Neutrophil (primary cell): ENCODE measurements around the gene PTDSS2.
"Not testable (repeated sequence)": the region's sequence is repeated elsewhere in the genome, so short reads cannot be mapped to it uniquely, and the experiment has no call there.

ENCODE experiments used
- H3K27ac ChIP-seq: fragments of 200-600 bp; sonication (generic); 2 replicates; pipeline ENCODE4 v1.5.1; 2016; ENCODE audit warnings: mild to moderate bottlenecking, moderate library complexity
- H3K27me3 ChIP-seq: fragments of 200-600 bp; sonication (generic); 2 replicates; pipeline ENCODE4 v1.6.0; 2016; ENCODE audit warnings: mild to moderate bottlenecking
- H3K36me3 ChIP-seq: fragments of 200-600 bp; sonication (generic); 2 replicates; pipeline ENCODE4 v1.5.1; 2017
- H3K4me1 ChIP-seq, 2 experiments: fragments of 200-600 bp in 1 of 2; sonication (generic) in 1 of 2; 1 replicate in 1 of 2; 2 replicates in 1 of 2; pipeline versions ENCODE4 v1.5.1 to v1.6.1; 2013 to 2016; ENCODE audit warnings: low read depth in 1 of 2, low read length in 1 of 2, mild to moderate bottlenecking in 1 of 2, moderate library complexity in 1 of 2; ENCODE audit not compliant: control insufficient read depth in 1 of 2, insufficient read depth in 1 of 2
- H3K4me3 ChIP-seq, 2 experiments: fragments of 200-600 bp in 1 of 2; sonication (generic) in 1 of 2; 1 replicate in 1 of 2; 2 replicates in 1 of 2; pipeline ENCODE4 v1.5.1; 2013 to 2016; ENCODE audit warnings: low read depth in 1 of 2, low read length in 1 of 2, mild to moderate bottlenecking in 1 of 2, moderate library complexity in 1 of 2
- H3K9me3 ChIP-seq: fragments of 200-600 bp; sonication (generic); 2 replicates; pipeline ENCODE4 v1.5.1; 2016
- TF ChIP-seq, protein P1 (sequence below): fragments of 200-600 bp; sonication (generic); IDR thresholded peaks from 2 replicates; pipeline ENCODE4 v1.5.1; 2016; ENCODE audit warnings: antibody characterized with exemption

Gene PTDSS2

DNA sequence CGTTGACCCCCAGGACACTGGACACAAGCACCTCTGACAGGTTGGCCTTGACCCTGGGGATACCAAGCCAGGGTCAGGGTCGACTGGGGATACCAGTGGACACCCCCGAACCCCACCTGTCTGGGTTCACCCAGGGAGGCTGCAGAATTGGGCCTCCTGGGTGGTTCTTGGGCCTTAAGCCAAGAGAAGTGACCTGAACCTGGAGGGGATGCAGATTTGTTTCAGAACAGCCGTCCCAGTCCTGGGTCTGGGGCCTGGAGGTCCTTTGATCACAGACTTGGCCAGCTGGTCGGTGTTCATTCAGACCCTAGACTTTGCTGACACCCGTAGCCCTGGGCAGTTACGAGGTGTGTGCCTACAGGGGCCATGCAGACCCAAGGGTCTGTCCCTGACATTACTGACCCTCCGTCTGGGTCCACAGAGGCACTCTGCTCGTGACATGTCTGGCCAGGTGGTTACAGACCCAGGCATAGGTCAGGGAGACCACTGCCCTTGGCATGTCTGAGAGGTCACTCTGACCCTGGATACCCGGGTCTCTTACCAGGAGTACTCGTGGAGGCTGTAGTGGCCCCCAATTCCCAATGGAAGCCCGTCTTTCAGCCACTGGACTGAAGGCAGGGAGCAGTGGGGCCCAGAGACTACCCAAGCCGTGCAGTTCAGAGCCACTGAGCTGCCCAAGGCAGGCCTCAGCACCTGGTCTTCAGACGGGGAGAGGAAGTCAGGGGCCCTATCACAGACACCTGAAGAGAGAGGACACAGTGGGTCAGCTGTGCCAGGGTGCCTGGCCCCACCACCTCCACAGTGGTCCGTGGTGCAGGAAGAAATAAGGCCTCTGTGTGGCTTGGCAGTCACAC, 41.7 kb upstream of the PTDSS2 start:
- TF ChIP-seq, protein P1, sequence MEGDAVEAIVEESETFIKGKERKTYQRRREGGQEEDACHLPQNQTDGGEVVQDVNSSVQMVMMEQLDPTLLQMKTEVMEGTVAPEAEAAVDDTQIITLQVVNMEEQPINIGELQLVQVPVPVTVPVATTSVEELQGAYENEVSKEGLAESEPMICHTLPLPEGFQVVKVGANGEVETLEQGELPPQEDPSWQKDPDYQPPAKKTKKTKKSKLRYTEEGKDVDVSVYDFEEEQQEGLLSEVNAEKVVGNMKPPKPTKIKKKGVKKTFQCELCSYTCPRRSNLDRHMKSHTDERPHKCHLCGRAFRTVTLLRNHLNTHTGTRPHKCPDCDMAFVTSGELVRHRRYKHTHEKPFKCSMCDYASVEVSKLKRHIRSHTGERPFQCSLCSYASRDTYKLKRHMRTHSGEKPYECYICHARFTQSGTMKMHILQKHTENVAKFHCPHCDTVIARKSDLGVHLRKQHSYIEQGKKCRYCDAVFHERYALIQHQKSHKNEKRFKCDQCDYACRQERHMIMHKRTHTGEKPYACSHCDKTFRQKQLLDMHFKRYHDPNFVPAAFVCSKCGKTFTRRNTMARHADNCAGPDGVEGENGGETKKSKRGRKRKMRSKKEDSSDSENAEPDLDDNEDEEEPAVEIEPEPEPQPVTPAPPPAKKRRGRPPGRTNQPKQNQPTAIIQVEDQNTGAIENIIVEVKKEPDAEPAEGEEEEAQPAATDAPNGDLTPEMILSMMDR, result no peak
- Histone ChIP-seq H3K4me3 (no peak overlapping the region), H3K27ac (no peak overlapping the region), H3K4me1 (peaks cover 10 to 13% of the 10 kb centered on the region in 2 experiments), H3K27me3 (peaks cover 12% of the 10 kb centered on the region), H3K9me3 (no peaks in the 10 kb centered on the region), H3K36me3 (no peaks in the 10 kb centered on the region)

DNA sequence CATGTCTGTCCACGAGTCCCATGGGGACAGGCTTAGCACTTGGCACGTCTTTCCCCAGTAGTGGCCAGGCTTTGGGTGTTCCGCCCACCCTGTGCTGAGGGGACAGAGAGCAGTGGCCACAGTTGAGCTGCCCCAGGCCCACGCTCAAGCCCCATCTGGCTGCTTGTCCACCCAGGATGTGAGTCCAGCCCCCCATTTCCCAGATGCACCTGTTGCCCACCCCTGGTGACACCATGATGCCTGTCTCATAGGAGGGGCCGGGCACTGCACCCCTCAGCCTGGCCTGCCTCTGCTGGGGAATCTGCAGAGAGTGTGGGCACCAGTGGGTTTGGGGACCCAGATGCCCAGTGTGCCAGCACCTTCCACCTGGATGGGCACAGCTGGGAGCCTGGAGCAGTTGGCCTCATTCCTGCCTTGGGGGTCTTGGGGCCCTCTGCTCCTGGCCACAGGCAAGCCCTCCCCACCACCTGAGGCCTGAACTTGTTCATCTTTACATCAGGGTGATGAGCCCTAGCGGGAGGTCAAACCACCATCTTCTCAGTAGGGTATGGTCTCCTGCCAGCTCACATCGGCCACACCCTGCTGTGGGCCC, 41.0 kb upstream of the PTDSS2 start:
- no peak overlapping the region for H3K4me3 ChIP-seq
- H3K4me1 ChIP-seq, result peaks cover 10 to 14% of the 10 kb centered on the region in 2 experiments
- H3K9me3 ChIP-seq, result no peaks in the 10 kb centered on the region
- TF ChIP-seq, protein P1, result no peak
- H3K27ac ChIP-seq, result no peak overlapping the region
- no peaks in the 10 kb centered on the region for H3K36me3 ChIP-seq
- H3K27me3 ChIP-seq, result peaks cover 5% of the 10 kb centered on the region

DNA sequence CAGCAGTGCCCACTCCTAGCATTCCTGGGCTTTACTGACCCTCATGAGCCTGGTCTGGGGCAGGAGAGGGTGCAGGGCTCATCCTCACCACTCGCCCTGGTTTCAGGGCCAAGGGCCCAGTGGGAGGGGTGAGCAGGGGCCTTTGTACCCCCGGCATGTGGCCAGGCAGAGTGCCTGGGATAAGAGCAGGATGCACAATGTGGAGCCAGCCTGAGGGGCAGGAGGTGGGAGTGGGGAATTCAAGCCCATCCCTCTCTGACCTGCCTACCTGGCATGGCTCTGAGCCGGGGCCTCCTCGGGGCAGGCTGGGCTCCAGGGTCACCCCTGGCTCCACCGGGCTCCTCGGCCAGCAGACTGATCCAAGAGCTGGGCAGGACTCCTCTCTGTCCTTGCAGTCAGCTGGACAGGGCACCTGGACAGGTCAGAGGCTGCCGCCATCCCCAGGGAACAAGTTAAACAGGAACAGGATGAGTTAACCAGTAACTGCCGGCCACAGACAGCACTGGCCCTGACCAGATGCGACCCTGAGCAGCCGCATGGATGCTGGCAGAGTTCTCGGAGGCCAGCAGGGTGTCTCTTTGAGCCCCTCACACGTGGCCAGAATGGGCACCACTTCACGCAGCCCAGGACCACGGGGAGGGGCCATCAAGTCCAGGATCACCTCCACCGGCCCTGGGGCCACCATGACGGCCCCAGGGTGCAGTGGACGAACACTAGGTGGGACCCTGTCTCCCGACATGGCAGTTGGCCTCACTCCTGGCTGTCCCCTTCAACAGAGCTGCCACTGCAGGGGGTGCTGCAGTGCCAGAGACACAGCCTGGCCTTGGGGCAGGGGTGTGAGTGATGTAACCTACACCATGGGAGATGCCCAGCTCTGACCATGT, 40.2 kb upstream of the PTDSS2 start:
- H3K4me1 ChIP-seq, result peaks cover 16 to 21% of the 10 kb centered on the region in 2 experiments

DNA sequence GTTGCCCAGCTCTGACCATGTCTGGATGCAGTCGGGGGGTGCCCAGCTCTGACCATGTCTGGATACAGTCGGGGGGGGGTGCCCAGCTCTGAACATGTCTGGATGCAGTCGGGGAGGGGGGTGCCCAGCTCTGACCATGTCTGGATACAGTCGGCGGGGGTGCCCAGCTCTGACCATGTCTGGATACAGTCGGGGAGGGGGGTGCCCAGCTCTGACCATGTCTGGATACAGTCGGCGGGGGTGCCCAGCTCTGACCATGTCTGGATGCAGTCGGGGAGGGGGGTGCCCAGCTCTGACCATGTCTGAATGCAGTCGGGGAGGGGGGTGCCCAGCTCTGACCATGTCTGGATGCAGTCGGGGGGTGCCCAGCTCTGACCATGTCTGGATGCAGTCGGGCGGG, 39.4 kb upstream of the PTDSS2 start:
- peaks cover 25 to 30% of the 10 kb centered on the region in 2 experiments for H3K4me1 ChIP-seq
- not testable (repeated sequence) for H3K27ac ChIP-seq, H3K36me3 ChIP-seq, H3K4me3 ChIP-seq, H3K27me3 ChIP-seq, H3K9me3 ChIP-seq

More for the DNA sequence above, 40.2 kb upstream of the PTDSS2 start:
- no peak overlapping the region for H3K27ac ChIP-seq
- TF ChIP-seq, protein P1, result no peak
- no peaks in the 10 kb centered on the region for H3K36me3 ChIP-seq
- no peaks in the 10 kb centered on the region for H3K27me3 ChIP-seq
- H3K9me3 ChIP-seq, result no peaks in the 10 kb centered on the region
- no peak overlapping the region for H3K4me3 ChIP-seq

DNA sequence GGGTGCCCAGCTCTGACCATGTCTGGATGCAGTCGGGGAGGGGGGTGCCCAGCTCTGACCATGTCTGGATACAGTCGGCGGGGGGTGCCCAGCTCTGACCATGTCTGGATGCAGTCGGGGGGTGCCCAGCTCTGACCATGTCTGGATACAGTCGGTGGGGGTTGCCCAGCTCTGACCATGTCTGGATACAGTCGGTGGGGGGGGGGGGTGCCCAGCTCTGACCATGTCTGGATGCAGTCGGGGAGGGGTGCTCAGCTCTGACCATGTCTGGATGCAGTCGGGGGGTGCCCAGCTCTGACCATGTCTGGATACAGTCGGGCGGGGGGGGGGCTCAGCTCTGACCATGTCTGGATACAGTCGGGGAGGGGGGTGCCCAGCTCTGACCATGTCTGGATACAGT, 38.6 kb upstream of the PTDSS2 start:
- not testable (repeated sequence) for H3K36me3 ChIP-seq, H3K4me3 ChIP-seq, H3K27me3 ChIP-seq, H3K9me3 ChIP-seq, H3K27ac ChIP-seq
- peaks cover 31 to 34% of the 10 kb centered on the region in 2 experiments for H3K4me1 ChIP-seq

DNA sequence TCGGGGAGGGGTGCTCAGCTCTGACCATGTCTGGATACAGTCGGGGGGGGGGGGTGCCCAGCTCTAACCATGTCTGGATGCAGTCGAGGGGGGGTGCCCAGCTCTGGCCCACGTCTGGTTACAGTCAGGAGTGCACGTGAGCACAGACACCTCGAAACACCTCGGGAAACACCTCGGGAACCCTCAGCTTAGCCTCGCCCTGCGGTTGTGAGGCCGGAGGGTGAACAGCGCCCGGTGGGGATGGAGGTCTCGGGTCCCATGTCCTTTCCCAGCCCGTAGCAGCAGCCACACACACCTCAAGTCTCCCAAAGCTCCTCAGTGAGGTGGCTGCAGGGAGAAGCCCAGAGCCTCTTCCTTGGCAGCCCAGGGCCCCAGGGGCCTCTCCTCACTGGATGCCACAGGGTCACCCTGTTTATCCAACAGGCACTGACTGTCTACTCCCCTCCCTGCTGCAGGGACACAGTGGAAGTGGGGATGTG, 37.4 kb upstream of the PTDSS2 start:
- no peak overlapping the region for H3K4me3 ChIP-seq
- peaks cover 20% of the 10 kb centered on the region for H3K27me3 ChIP-seq
- no peaks in the 10 kb centered on the region for H3K36me3 ChIP-seq
- no peaks in the 10 kb centered on the region for H3K9me3 ChIP-seq
- peaks cover 33 to 37% of the 10 kb centered on the region in 2 experiments for H3K4me1 ChIP-seq
- H3K27ac ChIP-seq, result no peak overlapping the region
- TF ChIP-seq, protein P1, result no peak
